ENCODE results near the gene RAB13. TPM values are rescaled to one million over a fixed set of nuclear protein-coding genes. Genes with fewer than 3 reads are reported as not detected.

The RAB13 gene
- total RNA-seq, 1 donor from 2014 or later = 144 TPM

GRCh38 chr1:153957744-153958110, 28.4 kb downstream of the RAB13 start:
- DNase-seq (ENCODE audit: low spot score) = no peak

GRCh38 chr1:153956997-153957715, 29.0 kb downstream of the RAB13 start:
- no peak for DNase-seq (ENCODE audit: low spot score)

GRCh38 chr1:153954826-153955225, 31.3 kb downstream of the RAB13 start:
- no peak for DNase-seq (ENCODE audit: low spot score)

GRCh38 chr1:153953859-153954365, 32.2 kb downstream of the RAB13 start:
- no peak for DNase-seq (ENCODE audit: low spot score)

- no peak for DNase-seq (ENCODE audit: low spot score)
Observed at GRCh38 chr1:153951801-153952200, 34.3 kb downstream of the RAB13 start.

GRCh38 chr1:153951183-153951582, 35.0 kb downstream of the RAB13 start:
- DNase-seq (ENCODE audit: low spot score) = no peak

GRCh38 chr1:153946622-153947241, 39.4 kb downstream of the RAB13 start, which contains the start of gene DENND4B:
Gene DENND4B, minus strand, starts transcription at chr1:153946718. Its CDS starts 2,344 bp downstream, at chr1:153944374.
- DNase-seq (ENCODE audit: low spot score) = peak; percentile 97

- DNase-seq (ENCODE audit: low spot score) = peak; percentile 97
Observed at GRCh38 chr1:153945795-153946621, 40.1 kb downstream of the RAB13 start.

- no peak for DNase-seq (ENCODE audit: low spot score)
Observed at GRCh38 chr1:153945131-153945794, 40.9 kb downstream of the RAB13 start.

GRCh38 chr1:153944827-153945117, 41.4 kb downstream of the RAB13 start:
- no peak for DNase-seq (ENCODE audit: low spot score)

- DNase-seq (ENCODE audit: low spot score) = no peak
Observed at GRCh38 chr1:153944005-153944826, 41.9 kb downstream of the RAB13 start.

- DNase-seq (ENCODE audit: low spot score) = no peak
Observed at GRCh38 chr1:153942766-153943549, 43.2 kb downstream of the RAB13 start.

- DNase-seq (ENCODE audit: low spot score) = no peak
Observed at GRCh38 chr1:153941826-153942725, 44.1 kb downstream of the RAB13 start.

- DNase-seq (ENCODE audit: low spot score) = no peak
Observed at GRCh38 chr1:153940756-153941155, 45.4 kb downstream of the RAB13 start.

GRCh38 chr1:153939476-153939875, 46.7 kb downstream of the RAB13 start:
- DNase-seq (ENCODE audit: low spot score) = no peak

GRCh38 chr1:153938996-153939395, 47.1 kb downstream of the RAB13 start:
- no peak for DNase-seq (ENCODE audit: low spot score)

GRCh38 chr1:153937331-153937730, 48.8 kb downstream of the RAB13 start:
- DNase-seq (ENCODE audit: low spot score) = no peak

GRCh38 chr1:153936011-153936802, 49.9 kb downstream of the RAB13 start:
- no peak for DNase-seq (ENCODE audit: low spot score)
